Duodenal mucosa (tissue), 2 donors: ENCODE results near the gene GTPBP2.
"Not testable (repeated sequence)": the region's sequence is repeated elsewhere in the genome, so short reads cannot be mapped to it uniquely, and the experiment has no call there.

Experiments
- H3K27ac ChIP-seq: one replicate; pipeline ENCODE4 v1.7.0; 2013; ENCODE audit warnings: low read depth, low read length
- H3K27me3 ChIP-seq, 2 donors: one replicate each; pipeline ENCODE4 v1.7.0; 2013; ENCODE audit warnings: low read length in 2 of 2, control low read depth in 1 of 2; ENCODE audit not compliant: insufficient read depth in 2 of 2, control insufficient read depth in 1 of 2
- H3K36me3 ChIP-seq, 2 donors: one replicate each; pipeline ENCODE4 v1.7.0; 2013; ENCODE audit warnings: low read length in 2 of 2, control low read depth in 1 of 2; ENCODE audit not compliant: insufficient read depth in 2 of 2, control insufficient read depth in 1 of 2
- H3K4me1 ChIP-seq, 2 donors: one replicate each; pipeline ENCODE4 v1.7.0; 2013; ENCODE audit warnings: low read length in 2 of 2, control low read depth in 1 of 2; ENCODE audit not compliant: insufficient read depth in 2 of 2, control insufficient read depth in 1 of 2
- H3K4me3 ChIP-seq, 2 donors: one replicate each; pipeline ENCODE4 v1.7.0; 2013; ENCODE audit warnings: low read length in 2 of 2, low read depth in 1 of 2
- H3K9ac ChIP-seq, 2 donors: one replicate each; pipeline ENCODE4 v1.7.0; 2013; ENCODE audit warnings: low read length in 2 of 2, low read depth in 1 of 2
- H3K9me3 ChIP-seq, 2 donors: one replicate each; pipeline ENCODE4 v1.7.0; 2013; ENCODE audit warnings: low read length in 2 of 2, control low read depth in 1 of 2; ENCODE audit not compliant: control insufficient read depth in 1 of 2

Gene GTPBP2

DNA sequence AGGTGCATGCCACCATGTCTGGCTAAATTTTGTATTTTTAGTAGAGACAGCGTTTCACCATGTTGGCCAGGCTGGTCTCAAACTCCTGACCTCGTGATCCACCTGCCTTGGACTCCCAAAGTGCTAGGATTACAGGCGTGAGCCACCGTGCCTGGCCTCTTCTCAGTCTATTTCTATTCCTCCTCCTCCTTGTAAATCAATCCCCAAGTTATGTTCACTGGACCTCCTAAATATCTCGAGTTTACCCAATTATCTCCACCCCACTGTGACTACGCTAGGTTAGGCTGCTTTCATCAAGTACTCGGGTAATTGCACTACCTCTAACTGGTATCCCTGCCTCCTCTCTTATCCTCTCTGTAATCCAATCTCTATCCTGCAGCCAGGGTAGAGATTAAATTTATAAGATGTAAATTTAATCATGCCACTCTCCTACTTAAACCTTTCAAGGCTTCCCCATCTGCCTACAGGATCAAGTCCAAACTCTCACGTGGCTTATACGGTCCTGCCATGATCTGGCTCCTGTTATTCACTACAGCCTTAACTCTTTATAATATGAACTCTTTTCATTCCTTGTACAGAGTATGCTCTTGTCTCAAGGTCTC lies 5.7 kb upstream of the GTPBP2 start:
- Histone ChIP-seq H3K9ac (peak overlapping the region in 1 of 2 donors; percentile 94), H3K27ac (no peak overlapping the region), H3K4me1 (peaks cover 14 to 36% of the 10 kb centered on the region in 2 donors), H3K4me3 (peak overlapping the region in 1 of 2 donors; percentile 93), H3K27me3 (no peaks in the 10 kb centered on the region), H3K36me3 (peaks cover 3 to 5% of the 10 kb centered on the region in 2 donors), H3K9me3 (no peaks in the 10 kb centered on the region)

GRCh38 chr6:43633002-43633401 lies 3.9 kb upstream of the GTPBP2 start:
- H3K9ac ChIP-seq, H3K27me3 ChIP-seq, H3K36me3 ChIP-seq, H3K9me3 ChIP-seq, H3K27ac ChIP-seq, H3K4me3 ChIP-seq: not testable (repeated sequence)
- peaks cover 12 to 40% of the 10 kb centered on the region in 2 donors for H3K4me1 ChIP-seq

GRCh38 chr6:43630980-43631619 lies 2.0 kb upstream of the GTPBP2 start:
- peaks cover 20 to 37% of the 10 kb centered on the region in 2 donors for H3K4me1 ChIP-seq
- H3K4me3 ChIP-seq = no peak overlapping the region
- H3K27ac ChIP-seq = no peak overlapping the region
- H3K36me3 ChIP-seq = peaks cover 1 to 4% of the 10 kb centered on the region in 2 donors
- H3K9me3 ChIP-seq = no peaks in the 10 kb centered on the region
- H3K9ac ChIP-seq = no peak overlapping the region
- H3K27me3 ChIP-seq = no peaks in the 10 kb centered on the region

- peak overlapping the region; percentile 94 to 95 for H3K9ac ChIP-seq
- H3K9me3 ChIP-seq = no peaks in the 10 kb centered on the region
- peaks cover 15 to 18% of the 10 kb centered on the region in 2 donors for H3K36me3 ChIP-seq
- H3K4me3 ChIP-seq = peak overlapping the region; percentile 91 to 99
- no peaks in the 10 kb centered on the region for H3K27me3 ChIP-seq
- H3K4me1 ChIP-seq = peaks cover 14 to 29% of the 10 kb centered on the region in 2 donors
- H3K27ac ChIP-seq = peak overlapping the region; percentile 98
Observed at GRCh38 chr6:43629505-43630300, 639 bp upstream of the GTPBP2 start.

- Histone ChIP-seq H3K36me3 (peaks cover 27 to 29% of the 10 kb centered on the region in 2 donors), H3K27ac (peak overlapping the region; percentile 83), H3K27me3 (no peaks in the 10 kb centered on the region), H3K4me1 (peaks cover 14 to 27% of the 10 kb centered on the region in 2 donors), H3K9ac (peak overlapping the region; percentile 87 to 94), H3K4me3 (peak overlapping the region; percentile 90 to 93), H3K9me3 (no peaks in the 10 kb centered on the region)
Observed at GRCh38 chr6:43628393-43629103, 516 bp downstream of the GTPBP2 start.

- Histone ChIP-seq H3K36me3 (peaks cover 35 to 42% of the 10 kb centered on the region in 2 donors), H3K9me3 (no peaks in the 10 kb centered on the region), H3K9ac (peak overlapping the region; percentile 31 to 38), H3K4me3 (peak overlapping the region in 1 of 2 donors; percentile 10), H3K4me1 (peaks cover 14 to 27% of the 10 kb centered on the region in 2 donors), H3K27ac (no peak overlapping the region), H3K27me3 (no peaks in the 10 kb centered on the region)
Observed at GRCh38 chr6:43627008-43627825, 1.8 kb downstream of the GTPBP2 start.

DNA sequence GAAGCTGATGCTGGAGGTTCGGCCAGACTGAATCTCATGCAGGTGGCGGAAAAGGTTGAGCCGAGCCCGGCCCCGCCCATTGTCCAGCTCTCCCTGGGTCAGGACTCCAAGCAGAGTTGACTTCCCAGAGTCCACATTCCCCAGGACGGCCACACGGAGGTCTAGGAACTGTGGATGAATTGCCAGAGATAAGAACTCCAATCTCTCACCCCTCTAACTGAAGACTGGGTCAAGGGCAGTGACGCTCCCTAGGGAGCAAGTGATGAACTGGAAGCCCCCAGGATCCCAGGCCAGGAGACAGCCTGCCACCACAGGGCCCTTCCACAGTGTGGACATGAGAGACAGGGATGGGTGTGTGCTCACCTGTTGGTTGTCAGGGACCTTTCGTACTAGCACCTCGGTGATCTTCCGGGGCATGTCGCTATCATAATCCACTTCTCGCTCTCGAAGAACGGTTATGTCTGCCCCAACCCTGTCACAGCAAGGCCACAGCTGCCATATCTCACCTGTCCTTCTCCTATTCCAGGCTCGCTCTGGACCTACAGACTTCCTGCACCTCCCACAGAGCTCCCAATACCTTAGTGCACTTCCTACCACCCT lies 3.6 kb downstream of the GTPBP2 start:
- Histone ChIP-seq H3K36me3 (peaks cover 52 to 59% of the 10 kb centered on the region in 2 donors), H3K9me3 (no peaks in the 10 kb centered on the region), H3K27me3 (no peaks in the 10 kb centered on the region), H3K4me3 (no peak overlapping the region), H3K27ac (no peak overlapping the region), H3K9ac (no peak overlapping the region), H3K4me1 (peaks cover 14 to 27% of the 10 kb centered on the region in 2 donors)

- Histone ChIP-seq H3K4me3 (no peak overlapping the region), H3K4me1 (peaks cover 14 to 23% of the 10 kb centered on the region in 2 donors), H3K9ac (no peak overlapping the region), H3K9me3 (no peaks in the 10 kb centered on the region), H3K36me3 (peaks cover 56 to 65% of the 10 kb centered on the region in 2 donors), H3K27me3 (no peaks in the 10 kb centered on the region), H3K27ac (no peak overlapping the region)
Observed at GRCh38 chr6:43624786-43625288, 4.2 kb downstream of the GTPBP2 start.
